Smooth muscle cell of the umbilical artery (primary cell): ENCODE results near the gene GPR160. TPM values are rescaled to one million over a fixed set of nuclear protein-coding genes. Genes with fewer than 3 reads are reported as not detected.

Source experiments
- total RNA-seq: library from RNA; depleted of rRNA; stranded (reverse); fragments of >200 nt; gene quantifications from 2 replicates; pipeline ENCODE4 v1.2.3, GENCODE V29; 2014

GPR160 gene, protein sequence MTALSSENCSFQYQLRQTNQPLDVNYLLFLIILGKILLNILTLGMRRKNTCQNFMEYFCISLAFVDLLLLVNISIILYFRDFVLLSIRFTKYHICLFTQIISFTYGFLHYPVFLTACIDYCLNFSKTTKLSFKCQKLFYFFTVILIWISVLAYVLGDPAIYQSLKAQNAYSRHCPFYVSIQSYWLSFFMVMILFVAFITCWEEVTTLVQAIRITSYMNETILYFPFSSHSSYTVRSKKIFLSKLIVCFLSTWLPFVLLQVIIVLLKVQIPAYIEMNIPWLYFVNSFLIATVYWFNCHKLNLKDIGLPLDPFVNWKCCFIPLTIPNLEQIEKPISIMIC
- total RNA-seq = 0.23 TPM in 1 of 2 replicates, not detected in the other

DNA sequence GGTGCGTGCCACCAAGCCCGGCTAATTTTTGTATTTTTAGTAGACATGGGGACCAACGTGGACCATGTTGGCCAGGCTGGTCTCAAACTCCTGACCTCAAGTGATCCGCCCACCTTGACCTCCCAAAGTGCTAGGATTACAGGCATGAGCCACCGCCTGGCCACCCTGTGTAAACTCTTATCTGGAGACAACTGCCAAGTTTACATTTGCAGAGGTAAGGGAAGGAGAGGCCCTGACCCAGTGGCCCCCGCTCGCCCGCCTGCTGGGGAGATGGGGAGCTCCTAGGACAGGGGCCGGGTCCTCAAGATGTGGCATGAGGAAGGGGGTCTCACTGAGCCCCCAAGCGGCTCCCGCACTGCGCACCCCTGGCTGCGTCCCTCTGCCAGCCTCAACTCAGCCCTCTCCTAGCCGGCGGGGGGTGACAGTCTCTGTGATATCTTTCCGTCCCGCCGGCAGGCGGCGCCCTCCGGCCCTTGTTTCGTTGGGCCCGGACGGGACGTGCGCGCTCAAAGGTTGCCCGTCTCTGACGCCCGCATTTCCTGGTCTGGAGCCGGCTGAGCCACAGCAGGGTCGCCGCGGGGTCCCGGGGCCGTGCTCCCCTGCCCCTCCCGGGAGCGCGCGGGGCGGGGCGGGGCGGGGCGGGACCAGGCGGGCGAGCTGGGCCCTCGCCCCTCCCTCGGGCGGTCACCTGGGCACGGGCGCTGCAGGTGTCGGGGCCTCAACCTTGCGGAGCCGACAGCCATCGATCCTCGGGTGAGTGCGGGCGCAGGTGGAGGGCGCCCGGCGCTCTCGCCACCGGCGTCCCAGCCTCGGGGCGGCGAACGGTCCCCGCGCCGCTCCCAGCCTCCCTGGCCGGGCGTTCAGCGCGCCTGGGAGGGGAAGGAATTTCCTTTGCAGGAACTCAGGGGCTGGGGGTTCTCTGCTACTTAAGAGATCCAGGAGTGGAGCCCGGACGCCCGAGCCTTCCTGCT is at the start of gene GPR160:
Gene GPR160, plus strand, starts transcription at position 533 of the 971 bp plus-strand sequence. CDS start 45,978 bp downstream, outside the sequence.

Other genes starting within 250 kb of the GPR160 start
- gene LRRIQ4, start 225.1 kb upstream of the GPR160 start, total RNA-seq = not detected in 2 replicates
- gene LRRC34, start 225.1 kb upstream of the GPR160 start, total RNA-seq = 0.59 and 1.8 TPM in 2 replicates
- gene LRRC31, start 168.1 kb upstream of the GPR160 start, total RNA-seq = not detected in 2 replicates
- not detected in 2 replicates for gene SAMD7, start 126.4 kb upstream of the GPR160 start, total RNA-seq
- gene SEC62, start 71.2 kb upstream of the GPR160 start, total RNA-seq = 48.7 and 66.2 TPM in 2 replicates
- gene PHC3, start 143.7 kb downstream of the GPR160 start, total RNA-seq = 25.8 and 29.2 TPM in 2 replicates
- gene PRKCI, start 184.4 kb downstream of the GPR160 start, total RNA-seq = 82.5 and 98.0 TPM in 2 replicates